Adipocyte (in vitro differentiated cells): ENCODE measurements around the gene TTI1.

Experiments
- DNase-seq: peaks from one replicate; pipeline ENCODE4 v3.0.0-alpha.2; 2015; ENCODE audit warnings: low read depth
- H3K27me3 ChIP-seq: replicated peaks from 2 replicates; pipeline ENCODE4 v1.7.0; 2013; ENCODE audit warnings: mild to moderate bottlenecking, low read length, moderate library complexity; ENCODE audit not compliant: control insufficient read depth, insufficient read depth
- H3K36me3 ChIP-seq: 2 replicates; pipeline ENCODE4 v1.7.0; 2013; ENCODE audit warnings: low read length, mild to moderate bottlenecking, moderate library complexity; ENCODE audit not compliant: control insufficient read depth, insufficient read depth, severe bottlenecking
- H3K4me1 ChIP-seq: 2 replicates; pipeline ENCODE4 v1.7.0; 2013; ENCODE audit warnings: mild to moderate bottlenecking, low read length, moderate library complexity; ENCODE audit not compliant: control insufficient read depth, insufficient read depth
- H3K4me3 ChIP-seq: 2 replicates; pipeline ENCODE4 v1.7.0; 2013; ENCODE audit warnings: mild to moderate bottlenecking, low read length, moderate library complexity
- H3K9ac ChIP-seq: 2 replicates; pipeline ENCODE4 v1.7.0; 2013; ENCODE audit warnings: mild to moderate bottlenecking, low read length, moderate library complexity
- H3K9me3 ChIP-seq: 2 replicates; pipeline ENCODE4 v1.7.0; 2013; ENCODE audit warnings: mild to moderate bottlenecking, low read length, moderate library complexity; ENCODE audit not compliant: control insufficient read depth

TTI1 gene

GRCh38 chr20:38066969-38067716 is 33.9 kb upstream of the TTI1 start:
- H3K4me1 ChIP-seq, result no peaks in the 10 kb centered on the region
- H3K4me3 ChIP-seq, result no peak overlapping the region
- peaks cover 98% of the 10 kb centered on the region for H3K36me3 ChIP-seq
- no peak for DNase-seq
- no peaks in the 10 kb centered on the region for H3K27me3 ChIP-seq
- H3K9me3 ChIP-seq, result no peaks in the 10 kb centered on the region
- H3K9ac ChIP-seq, result no peak overlapping the region

- no peaks in the 10 kb centered on the region for H3K9me3 ChIP-seq
Measured at GRCh38 chr20:38065764-38066375, 32.6 kb upstream of the TTI1 start.

GRCh38 chr20:38063911-38064530 is 30.8 kb upstream of the TTI1 start:
- no peak for DNase-seq
- H3K9me3 ChIP-seq, result no peaks in the 10 kb centered on the region
- no peaks in the 10 kb centered on the region for H3K4me1 ChIP-seq
- H3K36me3 ChIP-seq, result peaks cover 98% of the 10 kb centered on the region
- no peaks in the 10 kb centered on the region for H3K27me3 ChIP-seq
- H3K9ac ChIP-seq, result no peak overlapping the region
- H3K4me3 ChIP-seq, result no peak overlapping the region

More at GRCh38 chr20:38065764-38066375, 32.6 kb upstream of the TTI1 start:
- H3K27me3 ChIP-seq, result no peaks in the 10 kb centered on the region
- peaks cover 98% of the 10 kb centered on the region for H3K36me3 ChIP-seq
- H3K9ac ChIP-seq, result no peak overlapping the region
- no peak overlapping the region for H3K4me3 ChIP-seq
- no peak for DNase-seq
- no peaks in the 10 kb centered on the region for H3K4me1 ChIP-seq

GRCh38 chr20:38062890-38063289 is 29.6 kb upstream of the TTI1 start:
- Histone ChIP-seq H3K27me3 (no peaks in the 10 kb centered on the region), H3K4me3 (no peak overlapping the region), H3K9me3 (no peaks in the 10 kb centered on the region), H3K4me1 (no peaks in the 10 kb centered on the region), H3K9ac (no peak overlapping the region), H3K36me3 (peaks cover 98% of the 10 kb centered on the region)
- DNase-seq, result no peak

- no peak for DNase-seq
- Histone ChIP-seq H3K4me1 (peaks cover 4% of the 10 kb centered on the region), H3K36me3 (peaks cover 96% of the 10 kb centered on the region), H3K9ac (no peak overlapping the region), H3K9me3 (no peaks in the 10 kb centered on the region), H3K27me3 (no peaks in the 10 kb centered on the region), H3K4me3 (no peak overlapping the region)
Measured at GRCh38 chr20:38061109-38061508, 27.9 kb upstream of the TTI1 start.

GRCh38 chr20:38060536-38060935 is 27.3 kb upstream of the TTI1 start:
- Histone ChIP-seq H3K9ac (no peak overlapping the region), H3K4me1 (peaks cover 6% of the 10 kb centered on the region), H3K27me3 (no peaks in the 10 kb centered on the region), H3K9me3 (no peaks in the 10 kb centered on the region), H3K36me3 (peaks cover 91% of the 10 kb centered on the region), H3K4me3 (no peak overlapping the region)
- DNase-seq, result peak; percentile 60

- H3K27me3 ChIP-seq, result no peaks in the 10 kb centered on the region
- H3K9me3 ChIP-seq, result no peaks in the 10 kb centered on the region
- peaks cover 84% of the 10 kb centered on the region for H3K36me3 ChIP-seq
- peaks cover 11% of the 10 kb centered on the region for H3K4me1 ChIP-seq
- no peak overlapping the region for H3K9ac ChIP-seq
- H3K4me3 ChIP-seq, result no peak overlapping the region
- DNase-seq, result no peak
Measured at GRCh38 chr20:38059832-38060231, 26.6 kb upstream of the TTI1 start.

- DNase-seq, result peak; percentile 94
- no peak overlapping the region for H3K9ac ChIP-seq
- H3K4me1 ChIP-seq, result peaks cover 14% of the 10 kb centered on the region
- no peaks in the 10 kb centered on the region for H3K27me3 ChIP-seq
- H3K36me3 ChIP-seq, result peaks cover 72% of the 10 kb centered on the region
- no peak overlapping the region for H3K4me3 ChIP-seq
- no peaks in the 10 kb centered on the region for H3K9me3 ChIP-seq
Measured at GRCh38 chr20:38057351-38057972, 24.2 kb upstream of the TTI1 start.

- DNase-seq, result no peak
- Histone ChIP-seq H3K4me3 (no peak overlapping the region), H3K36me3 (peaks cover 62% of the 10 kb centered on the region), H3K27me3 (no peaks in the 10 kb centered on the region), H3K9ac (no peak overlapping the region), H3K4me1 (peaks cover 18% of the 10 kb centered on the region), H3K9me3 (no peaks in the 10 kb centered on the region)
Measured at GRCh38 chr20:38055848-38056247, 22.6 kb upstream of the TTI1 start.

- Histone ChIP-seq H3K27me3 (no peaks in the 10 kb centered on the region), H3K4me1 (peaks cover 24% of the 10 kb centered on the region), H3K36me3 (peaks cover 60% of the 10 kb centered on the region), H3K9ac (no peak overlapping the region), H3K9me3 (no peaks in the 10 kb centered on the region), H3K4me3 (no peak overlapping the region)
- peak; percentile 20 for DNase-seq
Measured at GRCh38 chr20:38055294-38055693, 22.0 kb upstream of the TTI1 start.

GRCh38 chr20:38054647-38055046 is 21.4 kb upstream of the TTI1 start:
- no peak overlapping the region for H3K9ac ChIP-seq
- peaks cover 30% of the 10 kb centered on the region for H3K4me1 ChIP-seq
- H3K27me3 ChIP-seq, result no peaks in the 10 kb centered on the region
- DNase-seq, result no peak
- H3K36me3 ChIP-seq, result peaks cover 60% of the 10 kb centered on the region
- no peaks in the 10 kb centered on the region for H3K9me3 ChIP-seq
- H3K4me3 ChIP-seq, result no peak overlapping the region
